HG03575 (cell line): Measurements from ENCODE around the gene LIMK2.
"Not testable (repeated sequence)": the region's sequence is repeated elsewhere in the genome, so short reads cannot be mapped to it uniquely, and the experiment has no call there.

Source experiments
- ATAC-seq: cut with Tn5 transposase; IDR thresholded peaks from one replicate; pipeline ENCODE4 v1.9.1; 2021; ENCODE audit not compliant: unreplicated experiment, insufficient number of reproducible peaks, low FRiP score; ENCODE audit errors: extremely low read depth

Gene LIMK2

DNA sequence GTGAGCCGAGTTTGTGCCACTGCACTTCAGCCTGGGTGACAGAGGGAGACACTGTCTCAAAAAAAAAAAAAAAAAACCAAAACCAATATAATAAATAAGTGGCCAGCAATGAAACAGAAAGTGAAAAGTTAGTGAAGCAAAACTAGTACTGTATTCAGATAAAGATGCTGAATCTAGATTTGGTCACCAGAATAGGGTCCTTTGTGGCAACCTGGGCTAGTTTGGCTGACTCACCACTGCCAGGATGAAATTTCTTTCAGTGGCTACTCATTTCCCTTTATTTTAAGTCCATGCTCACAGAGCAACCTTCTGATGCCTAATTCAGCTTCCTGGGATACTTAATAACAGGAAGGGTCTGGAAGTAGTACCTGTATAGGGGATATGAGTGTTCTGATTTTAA lies 26.0 kb downstream of the LIMK2 start:
- no peak for ATAC-seq

DNA sequence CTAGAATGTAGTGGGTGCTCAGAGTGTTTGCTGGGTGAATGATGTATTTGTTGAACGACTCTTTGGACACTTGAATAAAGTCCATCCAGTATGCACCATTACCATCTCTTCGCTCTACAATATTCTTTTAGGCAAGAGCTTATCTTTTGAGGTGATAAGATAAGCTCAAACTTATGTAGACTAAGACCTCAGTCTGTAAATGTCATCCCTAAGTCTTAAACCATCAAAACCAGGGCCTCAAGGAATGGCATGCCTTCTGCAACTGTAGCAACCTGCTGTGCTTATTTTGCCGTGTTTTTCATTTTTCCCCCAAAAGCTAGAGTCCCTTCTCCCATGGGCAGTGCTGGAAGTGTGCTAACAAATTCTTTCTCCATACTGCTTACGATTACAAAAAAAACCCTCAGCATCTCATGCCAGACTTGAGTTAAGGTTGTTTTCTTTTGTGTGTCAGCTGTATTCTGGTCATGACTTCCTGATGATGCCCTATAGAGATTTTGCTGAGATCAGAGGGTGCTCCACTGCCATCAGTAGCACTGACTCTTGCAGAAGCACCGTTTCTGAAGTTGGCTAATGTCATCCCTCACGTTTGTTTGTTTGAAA lies 27.8 kb downstream of the LIMK2 start:
- ATAC-seq, result no peak

DNA sequence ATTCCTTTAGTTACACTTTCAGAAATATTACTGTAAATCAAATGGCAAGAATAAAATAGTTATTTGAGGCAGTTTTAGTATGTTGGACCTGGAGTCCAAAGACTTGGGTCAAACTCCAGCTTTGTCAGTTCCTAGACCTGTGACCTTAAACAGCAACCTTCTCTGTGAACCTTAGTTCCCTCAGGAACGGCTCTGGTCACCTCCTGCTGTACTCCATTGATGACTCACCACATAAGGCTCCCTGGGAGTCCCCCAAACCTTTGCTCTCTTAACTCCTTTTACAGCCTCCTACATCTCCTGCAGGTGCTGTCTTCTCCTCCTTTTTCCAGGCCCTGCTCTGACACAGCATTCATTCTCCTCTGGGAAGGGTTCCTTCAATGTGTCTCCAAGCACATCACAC lies 29.1 kb downstream of the LIMK2 start:
- ATAC-seq, result no peak

- no peak for ATAC-seq
These were observed 29.8 kb downstream of the LIMK2 start for GRCh38 chr22:31241936-31242335.

DNA sequence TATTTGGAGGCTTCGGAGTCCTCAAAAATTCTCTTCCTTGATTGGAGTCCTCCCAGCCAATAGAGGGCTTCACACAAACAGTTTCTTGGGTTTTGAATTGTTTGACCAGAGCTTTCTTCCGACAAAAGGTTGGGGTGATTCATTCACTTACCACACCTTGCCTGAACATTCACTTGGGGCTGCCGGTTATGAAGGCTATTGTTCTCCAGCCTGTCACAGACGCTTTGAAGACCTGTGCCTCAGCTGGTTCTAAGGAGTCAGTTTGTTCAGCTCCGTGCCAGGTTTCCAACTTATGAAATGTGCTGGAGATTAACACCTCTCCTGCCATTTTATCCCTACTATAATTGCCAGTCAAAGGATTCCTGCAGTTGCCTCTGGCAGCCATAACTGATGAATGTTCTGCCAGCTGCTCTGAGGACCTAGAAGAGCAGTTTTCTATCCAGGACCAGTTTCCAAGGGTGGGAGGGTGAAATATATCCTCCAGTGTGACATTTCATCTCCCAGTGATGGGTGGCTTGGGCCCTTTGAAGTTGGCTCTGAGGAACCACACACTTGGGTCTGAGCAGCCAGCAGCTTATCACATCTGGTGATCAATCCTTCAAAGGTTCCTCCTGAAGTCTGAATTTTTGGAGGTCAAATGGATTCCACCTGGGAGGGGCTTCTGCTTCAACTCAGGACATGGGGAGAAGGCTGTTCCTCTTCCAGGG lies 31.4 kb downstream of the LIMK2 start:
- ATAC-seq, result no peak

DNA sequence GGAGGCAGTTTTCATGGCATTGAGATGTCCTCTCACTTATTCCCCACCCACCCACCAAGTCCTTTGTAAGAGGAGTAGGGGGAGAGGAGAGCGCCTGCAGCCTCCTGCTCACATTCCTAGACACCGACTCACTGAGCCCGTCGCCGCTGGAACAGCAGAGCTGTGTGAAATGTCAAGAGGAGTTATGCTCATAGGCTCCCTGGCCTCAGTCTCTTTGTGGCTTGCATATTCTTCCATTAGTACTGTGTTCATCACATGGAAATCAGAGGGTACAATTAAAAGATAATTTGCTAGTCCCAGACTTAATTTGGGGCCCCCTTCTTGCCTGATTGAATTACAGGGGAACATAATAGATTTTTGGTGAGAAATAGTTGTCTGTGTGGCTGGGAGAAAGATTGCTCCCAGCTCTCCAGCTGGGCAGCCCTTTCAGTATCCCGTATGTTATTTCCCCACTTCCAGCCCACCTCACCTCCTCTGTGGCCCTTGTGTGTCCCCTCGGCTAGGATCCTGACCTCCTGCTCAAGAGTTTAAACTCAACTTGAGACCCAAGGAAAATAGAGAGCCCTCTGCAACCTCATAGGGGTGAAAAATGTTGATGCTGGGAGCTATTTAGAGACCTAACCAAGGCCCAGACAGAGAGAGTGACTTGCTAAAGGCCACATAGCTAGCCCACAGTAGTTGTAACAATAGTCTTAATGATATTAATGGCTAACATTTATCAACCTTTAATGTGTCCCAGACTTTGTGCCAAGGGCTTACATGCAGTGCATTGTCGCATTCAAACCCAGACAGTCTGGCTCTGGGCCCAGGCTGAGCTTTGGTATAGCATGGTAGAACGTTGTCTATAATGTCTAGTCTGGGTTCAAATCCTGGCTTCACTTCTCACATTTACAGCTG lies 32.2 kb downstream of the LIMK2 start:
- ATAC-seq, result no peak

DNA sequence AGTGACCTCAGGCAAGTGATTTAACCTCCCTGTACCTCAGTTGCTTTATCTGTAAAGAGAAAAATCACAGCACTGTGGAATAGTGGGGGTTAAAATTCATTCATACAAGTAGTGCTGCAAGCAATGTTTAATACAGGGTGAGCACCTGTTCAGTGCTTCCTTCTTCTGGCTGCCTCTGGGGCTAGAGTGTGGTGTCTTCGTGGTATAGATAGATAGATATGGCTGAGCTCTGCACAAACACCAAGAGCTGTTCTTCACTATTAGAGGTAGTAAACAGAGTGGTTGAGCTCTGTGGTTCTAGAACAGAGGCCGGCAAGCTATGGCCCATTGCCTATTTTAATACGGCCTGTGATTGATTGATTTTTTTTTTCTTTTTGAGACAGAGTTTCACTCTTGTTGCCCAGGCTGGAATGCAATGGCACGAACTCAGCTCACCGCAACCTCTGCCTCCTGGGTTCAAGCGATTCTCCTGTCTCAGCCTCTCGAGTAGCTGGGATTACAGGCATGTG lies 32.9 kb downstream of the LIMK2 start:
- ATAC-seq, result no peak

GRCh38 chr22:31245998-31246397 lies 33.9 kb downstream of the LIMK2 start:
- not testable (repeated sequence) for ATAC-seq

GRCh38 chr22:31246687-31247086 lies 34.6 kb downstream of the LIMK2 start:
- no peak for ATAC-seq

GRCh38 chr22:31247726-31248125 lies 35.6 kb downstream of the LIMK2 start:
- no peak for ATAC-seq

GRCh38 chr22:31248138-31248745 lies 36.1 kb downstream of the LIMK2 start:
- no peak for ATAC-seq

DNA sequence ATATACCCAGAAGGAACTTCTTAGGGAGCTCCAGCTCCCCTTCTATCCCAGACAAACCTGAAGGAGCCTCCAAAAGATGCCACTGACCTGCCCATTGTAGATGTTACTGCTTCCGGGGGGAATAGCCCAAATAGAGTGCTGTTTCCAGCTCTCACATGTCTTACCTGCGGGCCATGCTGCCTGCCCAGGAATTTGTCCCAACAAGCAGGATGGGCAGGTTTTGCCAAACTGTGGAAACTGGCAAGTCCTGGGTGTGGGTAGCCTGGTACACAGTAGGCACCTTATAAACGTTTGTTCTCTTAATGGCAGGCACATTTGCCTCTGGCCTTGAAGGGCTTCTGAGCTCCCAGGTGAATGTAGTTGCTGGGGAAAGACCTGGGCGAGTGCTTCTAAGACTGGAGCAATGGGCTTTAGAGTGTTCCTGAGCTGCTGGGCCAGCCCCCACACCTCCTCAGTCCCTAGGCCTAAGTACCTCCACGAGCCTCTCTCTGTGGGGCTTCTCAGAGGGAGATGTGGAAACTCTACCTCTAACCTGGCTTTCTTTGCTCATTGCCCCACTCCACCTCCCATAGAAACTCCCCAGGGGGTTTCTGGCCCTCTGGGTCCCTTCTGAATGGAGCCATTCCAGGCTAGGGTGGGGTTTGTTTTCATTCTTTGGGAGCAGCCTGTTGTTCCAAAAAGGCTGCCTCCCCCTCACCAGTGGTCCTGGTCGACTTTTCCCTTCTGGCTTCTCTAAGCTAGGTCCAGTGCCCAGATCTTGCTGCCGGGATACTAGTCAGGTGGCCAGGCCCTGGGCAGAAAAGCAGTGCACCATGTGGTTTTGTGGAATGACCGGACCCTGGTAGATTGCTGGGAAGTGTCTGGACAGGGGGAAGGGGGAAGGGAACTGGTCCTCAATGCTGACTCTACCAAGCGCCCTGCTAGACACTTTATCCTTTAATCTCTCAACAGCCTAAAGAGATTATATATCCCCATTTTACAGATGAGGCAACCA lies 37.2 kb downstream of the LIMK2 start:
- ATAC-seq, result no peak

DNA sequence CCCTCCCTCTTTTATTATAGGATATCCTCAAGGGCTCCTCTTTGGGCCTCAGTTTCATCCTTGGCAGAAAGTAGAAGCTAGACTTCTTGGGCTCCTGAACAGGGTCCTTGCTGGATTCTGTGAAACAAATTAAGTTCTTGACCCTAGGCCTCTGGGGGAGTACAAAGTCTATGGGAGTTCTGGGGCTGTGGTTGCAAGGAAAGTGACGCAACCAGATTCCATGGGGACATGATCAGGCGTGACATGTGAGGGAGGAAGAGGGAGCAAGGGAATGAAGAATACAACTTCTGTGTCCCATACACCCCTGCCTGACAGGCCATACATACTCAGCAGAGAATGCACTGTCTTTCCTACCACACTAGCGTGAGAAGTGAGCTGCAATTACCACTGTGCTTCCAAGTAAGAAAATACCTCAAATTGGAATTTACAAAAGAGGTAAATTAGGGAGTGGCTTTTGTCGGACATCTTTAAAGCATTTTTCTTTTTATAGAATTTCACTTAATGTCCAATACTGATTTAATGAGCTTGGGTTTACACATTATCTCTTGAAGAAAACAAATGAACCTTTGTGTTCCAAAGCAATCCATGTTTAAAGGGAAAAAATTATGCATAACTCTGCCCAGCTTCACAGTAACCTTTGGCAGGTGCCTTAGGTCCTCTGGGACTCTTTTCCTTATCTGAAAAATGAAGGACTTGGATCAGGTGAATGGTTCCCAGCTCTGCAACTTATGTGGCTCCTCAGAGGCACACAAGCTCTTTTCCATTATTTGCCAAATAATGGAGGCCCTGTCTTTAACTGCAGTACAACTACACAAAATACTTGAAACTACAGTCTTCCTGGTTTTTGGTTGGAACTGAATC lies 38.9 kb downstream of the LIMK2 start:
- no peak for ATAC-seq

DNA sequence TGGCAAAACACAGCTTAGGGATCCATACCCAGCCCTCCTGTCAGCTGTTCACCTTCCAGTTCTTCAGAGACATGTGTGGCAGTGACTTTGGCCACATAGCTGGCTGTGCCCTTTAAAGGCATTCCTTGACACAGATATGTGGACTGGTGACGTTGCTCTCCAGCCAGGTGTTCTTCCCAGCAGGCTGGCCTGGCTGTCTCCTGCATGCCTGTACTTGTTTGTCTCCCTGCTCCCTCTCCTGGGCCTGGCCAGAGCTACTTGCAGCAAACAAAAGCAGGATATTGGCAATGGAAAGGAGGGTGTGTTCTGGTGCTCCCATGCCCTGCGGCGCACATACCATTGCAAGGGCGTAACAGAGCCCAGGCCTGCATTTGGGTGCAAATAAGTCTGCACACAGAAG lies 41.9 kb downstream of the LIMK2 start:
- no peak for ATAC-seq

DNA sequence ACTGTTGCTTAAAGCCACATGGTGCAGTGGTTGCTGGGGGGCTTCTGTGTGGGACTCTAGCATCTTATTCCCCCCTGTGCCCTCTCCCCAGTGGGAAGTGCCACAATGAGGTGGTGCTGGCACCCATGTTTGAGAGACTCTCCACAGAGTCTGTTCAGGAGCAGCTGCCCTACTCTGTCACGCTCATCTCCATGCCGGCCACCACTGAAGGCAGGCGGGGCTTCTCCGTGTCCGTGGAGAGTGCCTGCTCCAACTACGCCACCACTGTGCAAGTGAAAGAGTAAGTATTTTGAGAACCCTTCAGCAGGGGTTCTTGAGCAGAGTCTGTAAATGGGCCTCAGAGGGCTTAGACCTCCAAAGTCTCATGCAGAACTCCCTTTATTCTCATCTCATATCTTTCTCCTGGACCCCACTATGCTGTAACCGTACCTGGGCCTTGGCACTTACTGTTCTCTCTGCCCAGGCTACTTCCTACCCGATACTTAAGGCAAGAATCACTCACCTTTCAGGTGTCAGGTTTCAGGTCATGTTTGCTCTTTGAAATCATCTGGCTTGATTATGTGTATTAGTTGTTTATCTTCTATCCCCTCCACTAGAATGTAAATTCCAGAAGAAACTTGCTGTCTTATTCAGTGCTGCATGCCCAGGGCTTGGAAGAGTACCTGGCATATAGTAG lies 47.8 kb downstream of the LIMK2 start:
- no peak for ATAC-seq

DNA sequence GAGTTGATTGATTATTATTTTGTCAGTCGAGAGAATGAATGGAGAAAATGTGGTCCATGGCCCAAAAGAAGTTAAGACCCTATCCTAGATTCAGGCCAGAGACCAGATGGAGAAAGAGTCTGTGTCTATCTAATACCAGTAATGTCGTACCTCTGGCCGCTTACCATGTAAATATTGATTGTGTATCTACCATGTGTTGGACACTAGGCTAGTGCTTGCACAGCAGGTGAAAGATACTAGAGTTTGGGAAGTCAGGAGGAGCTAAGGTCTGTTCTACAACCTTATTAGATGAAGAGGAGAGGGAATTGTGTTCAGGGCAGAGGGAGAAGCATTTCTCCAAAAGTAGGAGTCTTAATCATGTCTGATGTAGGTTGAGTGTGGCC lies 48.4 kb downstream of the LIMK2 start:
- ATAC-seq, result no peak
